UCSD-AML1 (cell line): ENCODE measurements around the gene ITFG1.
A peak's percentile ranks its signal among the peaks of the same experiment; 100 is the strongest.
"Not testable (repeated sequence)": the region's sequence is repeated elsewhere in the genome, so short reads cannot be mapped to it uniquely, and the experiment has no call there.

ENCODE experiments used
- DNase-seq: peaks from one replicate; lab custom pipeline; 2025; ENCODE audit not compliant: unreplicated experiment; lab: John Stamatoyannopoulos, UW

Gene ITFG1

GRCh38 chr16:47473792-47474191 is 12.9 kb upstream of the ITFG1 start:
- DNase-seq, result no peak

- DNase-seq, result not testable (repeated sequence)
Observed at GRCh38 chr16:47473004-47473403, 12.1 kb upstream of the ITFG1 start.

GRCh38 chr16:47470810-47471209 is 9.9 kb upstream of the ITFG1 start:
- DNase-seq, result no peak

GRCh38 chr16:47470211-47470610 is 9.3 kb upstream of the ITFG1 start:
- DNase-seq, result no peak

- no peak for DNase-seq
Observed at GRCh38 chr16:47469227-47469626, 8.4 kb upstream of the ITFG1 start.

GRCh38 chr16:47468070-47468689 is 7.3 kb upstream of the ITFG1 start:
- DNase-seq, result not testable (repeated sequence)

DNA sequence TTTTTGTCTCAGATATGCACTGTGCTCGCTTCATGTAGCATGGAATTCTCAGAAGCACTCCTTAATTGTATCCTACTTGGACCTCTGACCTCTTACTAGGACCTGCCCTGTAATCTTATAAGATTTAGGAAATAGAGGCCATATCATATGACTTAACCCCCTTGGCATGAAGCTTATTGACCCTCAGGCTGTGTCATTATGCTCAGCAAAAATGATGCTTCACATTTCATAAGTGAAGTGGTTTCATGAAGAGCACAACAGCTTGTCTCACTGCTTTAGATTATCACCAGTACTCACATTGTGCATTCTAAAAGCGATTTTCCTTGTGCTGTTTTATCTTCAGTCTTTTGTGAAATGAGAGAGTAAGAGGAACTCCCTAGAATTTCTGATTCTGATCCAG is 6.6 kb upstream of the ITFG1 start:
- DNase-seq, result no peak

- DNase-seq, result no peak
Observed at GRCh38 chr16:47465919-47466630, 5.2 kb upstream of the ITFG1 start.

DNA sequence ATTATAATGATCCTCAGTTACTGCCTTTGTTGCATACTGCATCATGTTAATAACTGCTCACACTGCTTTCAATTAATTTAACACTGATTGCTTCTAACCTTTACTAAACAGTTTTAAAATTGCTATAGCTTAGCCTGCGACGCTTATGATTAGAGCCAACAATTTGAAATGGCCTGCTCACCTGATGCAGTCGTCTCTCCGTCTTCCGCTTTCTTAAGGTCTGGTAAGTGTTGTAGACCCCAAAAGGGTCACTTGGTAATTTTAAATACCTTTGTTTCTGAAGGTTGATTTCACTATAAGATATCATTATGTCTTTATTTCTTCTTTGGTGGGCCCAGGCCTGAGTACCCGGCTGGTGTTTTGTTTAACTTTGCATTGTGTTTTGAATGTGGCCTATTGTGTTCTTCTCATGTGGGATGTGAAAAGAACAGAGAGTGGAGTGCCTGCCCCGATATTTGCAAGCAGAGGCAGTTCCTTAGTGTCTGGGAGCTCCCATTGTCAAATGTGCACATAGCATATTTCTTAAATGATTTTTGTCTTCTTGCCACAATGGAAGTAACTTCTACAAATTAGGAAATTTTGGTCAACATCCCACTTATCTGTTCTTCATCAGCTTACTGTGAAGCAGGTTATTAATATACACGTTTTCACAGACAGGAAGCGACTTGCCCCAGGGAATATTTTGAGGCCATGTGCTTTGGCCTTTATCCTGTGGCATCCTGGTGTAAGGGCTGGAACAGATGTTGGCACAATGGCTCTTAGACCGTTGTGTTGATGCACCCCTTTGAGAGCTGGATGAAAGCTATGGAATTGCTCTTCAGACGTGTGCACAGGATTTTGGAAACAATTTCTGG is 3.1 kb upstream of the ITFG1 start:
- peak; percentile 18 for DNase-seq

- peak; percentile 55 for DNase-seq
Observed at GRCh38 chr16:47461598-47462266, 869 bp upstream of the ITFG1 start.

DNA sequence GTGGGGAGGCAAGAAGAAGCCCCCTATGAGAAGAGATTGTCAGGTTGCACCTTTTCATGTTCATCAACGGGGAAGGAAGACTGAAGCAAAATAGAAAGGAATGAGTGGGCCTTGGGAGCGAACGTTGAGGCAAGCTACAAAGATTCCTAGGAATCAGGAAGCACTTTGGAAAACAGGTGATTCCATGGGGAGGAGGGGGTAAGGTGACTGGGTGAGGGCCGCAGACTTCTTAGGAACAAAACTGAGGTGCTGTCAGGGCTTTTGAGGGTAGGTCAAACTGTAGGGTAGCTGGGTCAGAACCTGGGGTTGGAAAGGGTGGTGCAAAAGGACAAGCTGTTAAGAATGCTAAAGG is 528 bp downstream of the ITFG1 start:
- DNase-seq, result no peak

GRCh38 chr16:47459603-47460002 is 1.3 kb downstream of the ITFG1 start:
- no peak for DNase-seq

DNA sequence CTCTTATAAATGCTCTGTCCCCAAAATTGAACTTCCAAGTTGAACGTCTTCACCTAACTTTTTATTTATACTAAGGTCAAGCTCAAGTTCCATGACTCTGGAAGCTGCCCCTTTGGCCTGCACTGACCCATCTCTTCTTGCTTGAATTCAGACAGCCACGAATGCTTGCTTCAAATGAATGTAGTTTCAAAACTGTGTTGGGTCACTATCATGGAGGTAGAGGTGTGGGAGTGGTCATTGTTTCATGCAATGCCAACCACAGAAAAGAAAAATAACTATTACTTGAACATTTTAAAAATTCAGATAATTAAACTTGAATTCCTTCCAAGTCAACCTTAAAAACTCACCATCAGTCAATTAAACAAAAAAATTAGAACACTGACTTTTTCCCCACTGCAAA is 2.5 kb downstream of the ITFG1 start:
- no peak for DNase-seq

GRCh38 chr16:47449788-47450187 is 11.1 kb downstream of the ITFG1 start:
- DNase-seq, result no peak

GRCh38 chr16:47448830-47449575 is 11.9 kb downstream of the ITFG1 start:
- no peak for DNase-seq

DNA sequence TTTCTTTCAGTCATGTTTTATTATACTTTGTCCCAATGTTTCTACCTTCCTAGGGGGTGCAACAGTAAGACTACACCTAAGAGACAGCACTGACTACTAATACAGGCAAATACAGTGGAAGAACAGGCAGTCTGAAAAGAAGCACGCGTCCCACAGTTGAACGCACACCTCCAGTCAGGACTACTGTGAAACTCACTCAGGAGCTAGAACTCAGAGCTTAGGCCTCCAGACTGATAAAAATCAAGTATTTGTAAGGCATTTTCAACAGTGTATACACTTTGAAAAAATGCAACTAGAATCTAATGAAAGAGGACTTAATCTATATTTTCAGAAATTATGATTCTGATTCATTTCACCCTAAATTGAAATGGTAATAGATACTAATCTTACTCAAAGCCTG is 14.4 kb downstream of the ITFG1 start:
- DNase-seq, result no peak

DNA sequence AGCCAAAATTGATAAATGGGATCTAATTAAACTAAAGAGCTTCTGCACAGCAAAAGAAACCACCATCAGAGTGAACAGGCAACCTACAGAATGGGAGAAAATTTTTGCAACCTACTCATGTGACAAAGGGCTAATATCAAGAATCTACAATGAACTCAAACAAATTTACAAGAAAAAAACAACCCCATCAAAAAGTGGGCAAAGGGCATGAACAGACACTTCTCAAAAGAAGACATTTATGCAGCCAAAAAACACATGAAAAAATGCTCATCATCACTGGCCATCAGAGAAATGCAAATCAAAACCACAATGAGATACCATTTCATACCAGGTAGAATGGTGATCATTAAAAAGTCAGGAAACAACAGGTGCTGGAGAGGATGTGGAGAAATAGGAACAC is 18.0 kb downstream of the ITFG1 start:
- DNase-seq, result not testable (repeated sequence)

DNA sequence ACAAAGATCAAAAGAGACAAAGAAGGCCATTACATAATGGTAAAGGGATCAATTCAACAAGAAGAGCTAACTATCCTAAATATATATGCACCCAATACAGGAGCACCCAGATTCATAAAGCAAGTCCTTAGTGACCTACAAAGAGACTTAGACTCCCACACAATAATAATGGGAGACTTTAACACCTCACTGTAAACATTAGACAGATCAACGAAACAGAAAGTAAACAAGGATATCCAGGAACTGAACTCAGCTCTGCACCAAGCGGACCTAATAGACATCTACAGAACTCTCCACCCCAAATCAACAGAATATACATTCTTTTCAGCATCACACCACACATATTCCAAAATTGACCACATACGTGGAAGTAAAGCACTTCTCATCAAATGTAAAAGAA is 20.8 kb downstream of the ITFG1 start:
- DNase-seq, result not testable (repeated sequence)

- DNase-seq, result not testable (repeated sequence)
Observed at GRCh38 chr16:47434274-47434673, 26.6 kb downstream of the ITFG1 start.

- no peak for DNase-seq
Observed at GRCh38 chr16:47431960-47432359, 28.9 kb downstream of the ITFG1 start.

DNA sequence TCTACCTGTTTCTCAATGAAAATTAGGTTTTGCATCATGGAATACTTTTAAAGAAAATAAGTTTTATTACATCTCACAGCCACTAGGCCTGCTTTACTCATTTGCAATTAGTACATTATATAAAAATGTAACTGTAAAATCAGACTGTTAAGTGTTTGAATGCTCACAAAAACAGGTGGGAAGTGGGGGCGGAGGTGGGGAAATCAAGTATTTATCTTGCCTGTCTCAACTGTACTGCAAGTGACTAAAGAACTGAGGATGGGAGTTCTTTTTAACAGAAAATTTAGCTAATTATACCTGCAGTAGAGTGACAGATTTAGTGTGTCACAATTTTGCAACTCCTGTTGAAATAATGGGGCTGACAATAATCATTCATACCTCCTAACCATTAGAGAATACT is 34.1 kb downstream of the ITFG1 start:
- no peak for DNase-seq
